Motor neuron (in vitro differentiated cells): Measurements from ENCODE around the gene PAGE5. TPM values are rescaled to one million over a fixed set of nuclear protein-coding genes. Genes with fewer than 3 reads are reported as not detected.
A peak's percentile ranks its signal among the peaks of the same experiment; 100 is the strongest.

Experiments used
- ATAC-seq, 8 experiments: fragments of 200-7000 bp; cut with Tn5 transposase; replicated peaks in 6 of 8; 2 replicates each; pipeline ENCODE4 v1.8.0; 2021; ENCODE audit warnings: mild to moderate bottlenecking in 8 of 8, moderate library complexity in 8 of 8
- H3K27ac ChIP-seq, 2 donors: fragments of 250-450 bp; sonication (Bioruptor Pico); 2 replicates each; pipeline ENCODE4 v1.9.0; 2021; ENCODE audit warnings: antibody characterized with exemption in 2 of 2, mild to moderate bottlenecking in 2 of 2, moderate library complexity in 1 of 2
- H3K4me1 ChIP-seq, 2 donors: fragments of 250-450 bp; sonication (Bioruptor Pico); replicated peaks in 1 of 2; 2 replicates each; pipeline ENCODE4 v1.6.1; 2021; ENCODE audit warnings: antibody characterized with exemption in 2 of 2, mild to moderate bottlenecking in 2 of 2, moderate library complexity in 1 of 2
- H3K4me3 ChIP-seq, 5 donors: fragments of 250-450 bp; sonication (Bioruptor Pico); 2 replicates each; pipeline ENCODE4 v1.9.0; 2021; ENCODE audit warnings: antibody characterized with exemption in 5 of 5, mild to moderate bottlenecking in 5 of 5, moderate library complexity in 4 of 5
- WGBS, 10 experiments: fragments of 450-650 bp; shearing (Covaris generic); methylation state at CpG; one replicate each; pipeline ENCODE4 v1.0.0; 2022; 5-methylcytosine and 5-hydroxymethylcytosine counted together
- in situ Hi-C, 9 experiments: fragments of 400-800 bp; cut with MboI; loops; one replicate each; pipeline ENCODE4 v1.15.0; 2021; ENCODE audit warnings: low sequenced_read_pairs in 9 of 9, low pct_unique_long_range_greater_than_20kb in 2 of 9; ENCODE audit not compliant: unreplicated experiment in 9 of 9
- total RNA-seq, 8 experiments: library from RNA; unstranded; fragments of 300-600 nt; gene quantifications; 2 replicates each; pipeline versions ENCODE4 v1.2.3 to v1.2.4, GENCODE V29; 2022

PAGE5 gene
- under 1 TPM in 1 of 8 experiments, not detected in 7; 0.38 TPM for total RNA-seq

- H3K4me3 ChIP-seq, result no peak within 1 kb of the TSS
- H3K27ac ChIP-seq, result no peak within 1 kb of the TSS
- WGBS, 10 experiments, result 0 to 85% (median 35%) methylated on average over 1 to 12 of the region's 30 CpGs; no CpG with 5 or more reads in 6 of the 10 experiments
- ATAC-seq, result no peak
- in situ Hi-C loops, result no loop called here
- H3K4me1 ChIP-seq, result no peaks in the 10 kb centered on the region
Measured at GRCh38 chrX:55220119-55220794, at the start of gene PAGE5. PAGE5 (plus strand) TSS chrX:55220346; CDS start chrX:55221383, 1,037 bp downstream.

GRCh38 chrX:55187281-55187680 is 32.9 kb upstream of the PAGE5 start:
- Histone ChIP-seq H3K4me1 (no peaks in the 10 kb centered on the region), H3K4me3 (no peak overlapping the region), H3K27ac (no peak overlapping the region)
- ATAC-seq, result peak in 3 of 8 experiments; percentile 29 to 50 (median 36)
- in situ Hi-C loops, result no loop called here
- 0 to 50% (median 30%) methylated on average over 1 to 2 of the region's 2 CpGs; no CpG with 5 or more reads in 6 of the 10 experiments for WGBS, 10 experiments

- in situ Hi-C loops, result no loop called here
- Histone ChIP-seq H3K27ac (no peak overlapping the region), H3K4me3 (no peak overlapping the region), H3K4me1 (no peaks in the 10 kb centered on the region)
- 0 to 100% (median 5%) methylated on average over 1 of the region's 1 CpG; no CpG with 5 or more reads in 1 of the 10 experiments for WGBS, 10 experiments
- no peak for ATAC-seq
Measured at GRCh38 chrX:55196688-55197087, 23.5 kb upstream of the PAGE5 start.

GRCh38 chrX:55201930-55202579 is 18.1 kb upstream of the PAGE5 start:
- in situ Hi-C loops, result no loop called here
- no peaks in the 10 kb centered on the region for H3K4me1 ChIP-seq

GRCh38 chrX:55206162-55206941 is 13.8 kb upstream of the PAGE5 start:
- no peak for ATAC-seq
- H3K4me3 ChIP-seq, result no peak overlapping the region
- no peak overlapping the region for H3K27ac ChIP-seq
- 0 to 100% (median 40%) methylated on average over 1 to 5 of the region's 6 CpGs; no CpG with 5 or more reads in 3 of the 10 experiments for WGBS, 10 experiments
- in situ Hi-C loops, result no loop called here
- H3K4me1 ChIP-seq, result no peaks in the 10 kb centered on the region

More at GRCh38 chrX:55201930-55202579, 18.1 kb upstream of the PAGE5 start:
- Histone ChIP-seq H3K27ac (no peak overlapping the region), H3K4me3 (no peak overlapping the region)
- 0 to 100% (median 52%) methylated on average over 1 to 2 of the region's 3 CpGs; no CpG with 5 or more reads in 5 of the 10 experiments for WGBS, 10 experiments
- ATAC-seq, result no peak

- no peak overlapping the region for H3K4me3 ChIP-seq
- peak in 1 of 8 experiments; percentile 27 for ATAC-seq
- no peaks in the 10 kb centered on the region for H3K4me1 ChIP-seq
- in situ Hi-C loops, result no loop called here
- WGBS, 10 experiments, result 17 to 78% (median 44%) methylated on average over 1 to 8 of the region's 13 CpGs; no CpG with 5 or more reads in 3 of the 10 experiments
- no peak overlapping the region for H3K27ac ChIP-seq
Measured at GRCh38 chrX:55210931-55211677, 9.0 kb upstream of the PAGE5 start.

- no peak overlapping the region for H3K27ac ChIP-seq
- ATAC-seq, result peak in 3 of 8 experiments; percentile 19 to 92 (median 86)
- in situ Hi-C loops, result no loop called here
- H3K4me1 ChIP-seq, result no peaks in the 10 kb centered on the region
- WGBS, 10 experiments, result 0 to 86% (median 81%) methylated on average over 1 to 3 of the region's 3 CpGs; no CpG with 5 or more reads in 5 of the 10 experiments
- H3K4me3 ChIP-seq, result no peak overlapping the region
Measured at GRCh38 chrX:55213381-55213780, 6.8 kb upstream of the PAGE5 start.

GRCh38 chrX:55240788-55241340 is 20.7 kb downstream of the PAGE5 start:
- ATAC-seq, result no peak
- WGBS, 10 experiments, result 0 to 49% (median 0%) methylated on average over 1 to 2 of the region's 6 CpGs; no CpG with 5 or more reads in 7 of the 10 experiments
- no peak overlapping the region for H3K4me3 ChIP-seq
- H3K4me1 ChIP-seq, result no peaks in the 10 kb centered on the region
- in situ Hi-C loops, result no loop called here
- H3K27ac ChIP-seq, result no peak overlapping the region

GRCh38 chrX:55253528-55253927 is 33.4 kb downstream of the PAGE5 start:
- ATAC-seq, result no peak
- Histone ChIP-seq H3K27ac (no peak overlapping the region), H3K4me1 (no peaks in the 10 kb centered on the region), H3K4me3 (no peak overlapping the region)
- in situ Hi-C loops, result no loop called here

GRCh38 chrX:55260806-55261205 is 40.7 kb downstream of the PAGE5 start:
- no peak overlapping the region for H3K4me3 ChIP-seq
- in situ Hi-C loops, result no loop called here
- WGBS, 10 experiments, result 0 to 80% (median 35%) methylated on average over 1 to 2 of the region's 2 CpGs; no CpG with 5 or more reads in 3 of the 10 experiments
- no peaks in the 10 kb centered on the region for H3K4me1 ChIP-seq
- peak in 2 of 8 experiments; percentile 22 to 23 for ATAC-seq
- no peak overlapping the region for H3K27ac ChIP-seq

- no peak within 1 kb of the TSS for H3K4me3 ChIP-seq
- 77 to 83% (median 80%) methylated on average over 1 to 3 of the region's 5 CpGs; no CpG with 5 or more reads in 5 of the 10 experiments for WGBS, 10 experiments
- no peak within 1 kb of the TSS for H3K27ac ChIP-seq
- in situ Hi-C loops, result no loop called here
- no peak for ATAC-seq
- no peaks in the 10 kb centered on the region for H3K4me1 ChIP-seq
Measured at GRCh38 chrX:55264816-55265215, 44.7 kb downstream of the PAGE5 start, which contains the start of gene PAGE3. PAGE3 (minus strand) TSS chrX:55264916; CDS start chrX:55263903, 1,013 bp downstream.
